ENCODE measurements around the gene NLRP1. TPM values are rescaled to one million over a fixed set of nuclear protein-coding genes. Genes with fewer than 3 reads are reported as not detected.

NLRP1 gene
- total RNA-seq, 4 donors from 2014 or later = 10.4 to 33.4 (median 14.3) TPM

GRCh38 chr17:5472511-5472910 is 111.8 kb downstream of the NLRP1 start:
- no peak for DNase-seq
- Histone ChIP-seq H3K4me1 (peaks cover 3 to 13% (median 6%) of the 10 kb centered on the region in 3 donors), H3K9me3 (no peaks in the 10 kb centered on the region), H3K27ac (no peak overlapping the region), H3K4me3 (no peak overlapping the region), H3K36me3 (peaks cover 0 to 61% (median 11%) of the 10 kb centered on the region in 3 donors), H3K27me3 (no peaks in the 10 kb centered on the region)
- 78 to 83% methylated on average over 3 of the region's 3 CpGs for WGBS, 2 donors
- intact Hi-C loops (cut with DNase I) = no loop called here
- TF ChIP-seq CTCF (IDR thresholded peaks at IDR 0.05) = no peak
- TF ChIP-seq POLR2A (IDR thresholded peaks at IDR 0.05) = no peak

GRCh38 chr17:5468075-5468473 is 116.2 kb downstream of the NLRP1 start:
- Histone ChIP-seq H3K27ac (peak overlapping the region; percentile 72 to 88 (median 86)), H3K27me3 (no peaks in the 10 kb centered on the region), H3K4me1 (peaks cover 3 to 29% (median 17%) of the 10 kb centered on the region in 3 donors), H3K9me3 (no peaks in the 10 kb centered on the region), H3K4me3 (peak overlapping the region; percentile 76 to 99 (median 91)), H3K36me3 (peaks cover 0 to 25% (median 0%) of the 10 kb centered on the region in 3 donors)
- 1% methylated on average over 13 to 14 of the region's 17 CpGs for WGBS, 2 donors
- TF ChIP-seq CTCF (IDR thresholded peaks at IDR 0.05) (no peak), POLR2A (IDR thresholded peaks at IDR 0.05) (no peak)
- intact Hi-C loops (cut with DNase I) = no loop called here
- DNase-seq = no peak

- DNase-seq = no peak
- WGBS, 2 donors = 0 to 6% methylated on average over 5 to 8 of the region's 8 CpGs
- intact Hi-C loops (cut with DNase I) = no loop called here
- TF ChIP-seq POLR2A (IDR thresholded peaks at IDR 0.05) (no peak), CTCF (IDR thresholded peaks at IDR 0.05) (no peak)
- Histone ChIP-seq H3K27me3 (no peaks in the 10 kb centered on the region), H3K9me3 (no peaks in the 10 kb centered on the region), H3K27ac (peak overlapping the region in 1 of 4 donors; percentile 86), H3K36me3 (peaks cover 0 to 22% (median 0%) of the 10 kb centered on the region in 3 donors), H3K4me3 (peak overlapping the region; percentile 76 to 99 (median 91)), H3K4me1 (peaks cover 3 to 29% (median 17%) of the 10 kb centered on the region in 3 donors)
Measured at GRCh38 chr17:5467416-5467815, 116.9 kb downstream of the NLRP1 start.

- 88 to 97% methylated on average over 4 of the region's 4 CpGs for WGBS, 2 donors
- Histone ChIP-seq H3K4me3 (no peak overlapping the region), H3K36me3 (peaks cover 0 to 23% (median 0%) of the 10 kb centered on the region in 3 donors), H3K27ac (no peak overlapping the region), H3K27me3 (no peaks in the 10 kb centered on the region), H3K9me3 (no peaks in the 10 kb centered on the region), H3K4me1 (peaks cover 3 to 29% (median 17%) of the 10 kb centered on the region in 3 donors)
- intact Hi-C loops (cut with DNase I) = no loop called here
- no peak for DNase-seq
- TF ChIP-seq CTCF (IDR thresholded peaks at IDR 0.05) (no peak), POLR2A (IDR thresholded peaks at IDR 0.05) (no peak)
Measured at GRCh38 chr17:5466295-5466694, 118.0 kb downstream of the NLRP1 start.

- H3K4me3 ChIP-seq = no peak overlapping the region
- no peaks in the 10 kb centered on the region for H3K27me3 ChIP-seq
- no peak for TF ChIP-seq POLR2A (IDR thresholded peaks at IDR 0.05)
- TF ChIP-seq CTCF (IDR thresholded peaks at IDR 0.05) = no peak
- no peaks in the 10 kb centered on the region for H3K9me3 ChIP-seq
- H3K4me1 ChIP-seq = peaks cover 3 to 29% (median 17%) of the 10 kb centered on the region in 3 donors
- H3K27ac ChIP-seq = no peak overlapping the region
- no peak for DNase-seq
- 87 to 93% methylated on average over 8 to 10 of the region's 10 CpGs for WGBS, 2 donors
- peaks cover 0 to 37% (median 8%) of the 10 kb centered on the region in 3 donors for H3K36me3 ChIP-seq
- intact Hi-C loops (cut with DNase I) = no loop called here
Measured at GRCh38 chr17:5464717-5465507, 119.4 kb downstream of the NLRP1 start.
